IMR-90 (cell line): Measurements from ENCODE around the gene OSBPL1A. TPM values are rescaled to one million over a fixed set of nuclear protein-coding genes. Genes with fewer than 3 reads are reported as not detected.

Experiments
- ATAC-seq: fragments of 200-7000 bp; cut with Tn5 transposase; 2 replicates; pipeline ENCODE4 v1.9.1; 2020; ENCODE audit warnings: low read depth, mild to moderate bottlenecking, moderate library complexity
- BruUV-seq: library from RNA; stranded (reverse); fragments of 400-500 nt; replicated peaks from 2 replicates; lab custom pipeline; 2021; lab: Mats Ljungman, UMichigan
- CTCF ChIA-PET: fragments of 300-600 bp; formaldehyde crosslinking; extraction: SDS; loops from one replicate; lab custom pipeline; 2021; ENCODE audit warnings: antibody characterized with exemption; lab: Yijun Ruan, JAX
- POLR2A ChIA-PET: fragments of 300-600 bp; sonication (Branson Sonifier 250); formaldehyde crosslinking; loops from one replicate; lab custom pipeline; 2022; ENCODE audit warnings: antibody characterized with exemption; ENCODE audit not compliant: unreplicated experiment; lab: Charles Lee
- DNase-seq: peaks from one replicate; pipeline ENCODE4 v3.0.0; 2013
- H2AFZ ChIP-seq: replicated peaks from 2 replicates; pipeline ENCODE3; 2013; ENCODE audit warnings: low read length, mild to moderate bottlenecking; ENCODE audit not compliant: poor library complexity
- H2AK5ac ChIP-seq: 2 replicates; pipeline ENCODE4 v1.6.1; 2013; ENCODE audit warnings: low read depth, low read length, inconsistent platforms
- H2AK9ac ChIP-seq: replicated peaks from 2 replicates; pipeline ENCODE3; 2013; ENCODE audit warnings: mild to moderate bottlenecking, low read depth, low read length, moderate library complexity; ENCODE audit not compliant: poor library complexity
- H2BK120ac ChIP-seq: 2 replicates; pipeline ENCODE4 v1.6.1; 2013; ENCODE audit warnings: low read depth, low read length, inconsistent platforms
- H2BK15ac ChIP-seq: 3 replicates; pipeline ENCODE4 v1.6.1; 2013; ENCODE audit warnings: low read depth, low read length, inconsistent platforms
- H2BK20ac ChIP-seq: 2 replicates; pipeline ENCODE4 v1.6.1; 2013; ENCODE audit warnings: low read depth, mild to moderate bottlenecking, inconsistent platforms, low read length, moderate library complexity
- H2BK5ac ChIP-seq: 2 replicates; pipeline ENCODE4 v1.6.1; 2013; ENCODE audit warnings: mild to moderate bottlenecking, low read depth, low read length, inconsistent platforms; ENCODE audit not compliant: poor library complexity, severe bottlenecking
- H3K14ac ChIP-seq: replicated peaks from 2 replicates; pipeline ENCODE4 v1.6.1; 2013; ENCODE audit warnings: low read depth, low read length, inconsistent platforms
- H3K18ac ChIP-seq: 2 replicates; pipeline ENCODE4 v1.6.1; 2013; ENCODE audit warnings: low read depth, low read length, control low read depth
- H3K23ac ChIP-seq: 2 replicates; pipeline ENCODE4 v1.6.1; 2013; ENCODE audit warnings: low read depth, low read length, inconsistent platforms
- H3K27ac ChIP-seq: 2 replicates; pipeline ENCODE4 v1.5.1; 2013; ENCODE audit warnings: mild to moderate bottlenecking, control low read depth, low read length; ENCODE audit not compliant: insufficient read depth
- H3K27me3 ChIP-seq: 2 replicates; pipeline ENCODE4 v1.6.1; 2013; ENCODE audit warnings: low read length; ENCODE audit not compliant: control insufficient read depth, insufficient read depth
- H3K36me3 ChIP-seq: 2 replicates; pipeline ENCODE4 v1.6.1; 2013; ENCODE audit warnings: low read length, mixed read lengths; ENCODE audit not compliant: control insufficient read depth, insufficient read depth
- H3K4ac ChIP-seq: 2 replicates; pipeline ENCODE4 v1.6.1; 2013; ENCODE audit warnings: low read depth, low read length, inconsistent platforms
- H3K4me1 ChIP-seq: 2 replicates; pipeline ENCODE4 v1.6.1; 2013; ENCODE audit warnings: low read length, mixed read lengths; ENCODE audit not compliant: control insufficient read depth, insufficient read depth
- H3K4me2 ChIP-seq: 2 replicates; pipeline ENCODE4 v1.6.1; 2013; ENCODE audit warnings: low read depth, mild to moderate bottlenecking, control low read depth, low read length, moderate library complexity
- H3K4me3 ChIP-seq: 2 replicates; pipeline ENCODE4 v1.5.1; 2013; ENCODE audit warnings: low read depth, mild to moderate bottlenecking, control low read depth, low read length, moderate library complexity; ENCODE audit not compliant: insufficient read depth
- H3K56ac ChIP-seq: 2 replicates; pipeline ENCODE4 v1.6.1; 2013; ENCODE audit warnings: low read length, inconsistent platforms; ENCODE audit not compliant: insufficient read depth; ENCODE audit errors: extremely low read depth
- H3K79me1 ChIP-seq, 2 experiments: 2 replicates each; pipeline ENCODE4 v1.6.1; 2013; ENCODE audit warnings: low read length in 2 of 2, inconsistent platforms in 1 of 2, low read depth in 1 of 2
- H3K9ac ChIP-seq: 2 replicates; pipeline ENCODE4 v1.6.1; 2013; ENCODE audit warnings: low read depth, low read length, control low read depth
- H3K9me1 ChIP-seq: 2 replicates; pipeline ENCODE4 v1.6.1; 2013; ENCODE audit warnings: low read length, inconsistent platforms; ENCODE audit not compliant: insufficient read depth
- H3K9me3 ChIP-seq: 2 replicates; pipeline ENCODE4 v1.6.1; 2013; ENCODE audit warnings: low read length; ENCODE audit not compliant: control insufficient read depth, insufficient read depth
- H4K20me1 ChIP-seq: 2 replicates; pipeline ENCODE4 v1.6.1; 2013; ENCODE audit warnings: low read length, inconsistent platforms; ENCODE audit not compliant: insufficient read depth
- H4K5ac ChIP-seq: 2 replicates; pipeline ENCODE4 v1.6.1; 2013; ENCODE audit warnings: mild to moderate bottlenecking, low read depth, low read length, control low read depth
- H4K8ac ChIP-seq, 2 experiments: 2 replicates each; pipeline ENCODE4 v1.6.1; 2013; ENCODE audit warnings: low read depth in 2 of 2, low read length in 2 of 2, control low read depth in 1 of 2, inconsistent platforms in 1 of 2
- H4K91ac ChIP-seq: 2 replicates; pipeline ENCODE4 v1.6.1; 2013; ENCODE audit warnings: low read depth, low read length, inconsistent platforms; ENCODE audit not compliant: insufficient read depth
- BHLHE40 ChIP-seq: fragments of 150-350 bp; IDR thresholded peaks from 2 replicates; pipeline ENCODE4 v1.6.1; 2016; ENCODE audit warnings: mild to moderate bottlenecking, low read depth, low read length
- CEBPB ChIP-seq: IDR thresholded peaks from 2 replicates; pipeline ENCODE4 v1.6.1; 2012; ENCODE audit warnings: low read depth, low read length, improper control_type of control experiment
- CHD1 ChIP-seq: IDR thresholded peaks from 2 replicates; pipeline ENCODE4 v1.6.1; 2012; ENCODE audit warnings: low read depth, low read length, improper control_type of control experiment
- FOS ChIP-seq: fragments of 150-350 bp; IDR thresholded peaks from 2 replicates; pipeline ENCODE4 v1.6.1; 2016; ENCODE audit warnings: low read depth, low read length
- MAFK ChIP-seq: IDR thresholded peaks from 2 replicates; pipeline ENCODE4 v1.6.1; 2012; ENCODE audit warnings: low read depth, low read length, improper control_type of control experiment
- MAZ ChIP-seq: IDR thresholded peaks from 2 replicates; pipeline ENCODE4 v1.6.1; 2012; ENCODE audit warnings: low read depth, mild to moderate bottlenecking, low read length, improper control_type of control experiment, moderate library complexity, borderline replicate concordance
- MXI1 ChIP-seq: IDR thresholded peaks from 2 replicates; pipeline ENCODE4 v1.6.1; 2012; ENCODE audit warnings: low read depth, mild to moderate bottlenecking, low read length, moderate library complexity, borderline replicate concordance
- NFE2L2 ChIP-seq: fragments of 150-350 bp; IDR thresholded peaks from 2 replicates; pipeline ENCODE4 v1.6.1; 2016; ENCODE audit warnings: low read depth, mild to moderate bottlenecking, low read length
- POLR2A ChIP-seq: IDR thresholded peaks from 2 replicates; pipeline ENCODE4 v1.6.1; 2012; ENCODE audit warnings: mild to moderate bottlenecking, low read depth, low read length
- RAD21 ChIP-seq: IDR thresholded peaks from 2 replicates; pipeline ENCODE4 v1.6.1; 2012; ENCODE audit warnings: low read length, improper control_type of control experiment
- RCOR1 ChIP-seq: IDR thresholded peaks from 2 replicates; pipeline ENCODE4 v1.6.1; 2012; ENCODE audit warnings: mild to moderate bottlenecking, low read length, improper control_type of control experiment; ENCODE audit not compliant: insufficient replicate concordance
- RFX5 ChIP-seq: IDR thresholded peaks from 2 replicates; pipeline ENCODE4 v1.8.0; 2012; ENCODE audit warnings: low read depth, mild to moderate bottlenecking, low read length, moderate library complexity
- SMC3 ChIP-seq: fragments of 150-350 bp; IDR thresholded peaks from 2 replicates; pipeline ENCODE4 v1.6.1; 2016; ENCODE audit warnings: low read depth, mild to moderate bottlenecking, antibody characterized with exemption, low read length, moderate library complexity
- WGBS, 2 experiments: methylation state at CpG; one replicate each; pipeline versions ENCODE4 v1.1.5 to v1.1.7; 2013; ENCODE audit warnings: missing lambda C conversion rate in 2 of 2; ENCODE audit not compliant: insufficient read length in 1 of 2; ENCODE audit errors: extremely low coverage in 2 of 2; 5-methylcytosine and 5-hydroxymethylcytosine counted together
- dilution Hi-C: fragments of 300-500 bp; cut with HindIII; formaldehyde crosslinking; loops from one replicate; pipeline ENCODE4 v1.14.3; 2018; ENCODE audit warnings: low sequenced_read_pairs; ENCODE audit not compliant: unreplicated experiment
- in situ Hi-C: fragments of 300-500 bp; cut with MboI; formaldehyde crosslinking; loops from 3 replicates; pipeline ENCODE4 v1.14.3; 2019; ENCODE audit warnings: low sequenced_read_pairs, inconsistent platforms, mixed read lengths
- intact Hi-C: fragments of 100-400 bp; cut with micrococcal nuclease; formaldehyde crosslinking; loops from 2 replicates; pipeline ENCODE4 v1.10.0; 2022
- polyA plus RNA-seq, 3 experiments: library from polyadenylated mRNA; depleted of rRNA; stranded (reverse); fragments of >200 nt; gene quantifications; 2 replicates each; pipeline ENCODE4 v1.2.3, GENCODE V29; 2012; ENCODE audit warnings: low replicate concordance in 1 of 3
- total RNA-seq: library from RNA; depleted of rRNA; stranded (reverse); fragments of >200 nt; gene quantifications from 2 replicates; pipeline ENCODE4 v1.2.3, GENCODE V29; 2012
- TF ChIP-seq, protein P1 (sequence below): conservative IDR thresholded peaks from 2 replicates; pipeline ENCODE4 v1.5.1; 2012; ENCODE audit warnings: mild to moderate bottlenecking, low read depth, low read length, improper control_type of control experiment
- TF ChIP-seq, protein P2 (sequence below): fragments of 150-350 bp; IDR thresholded peaks from 2 replicates; pipeline ENCODE4 v1.6.1; 2016; ENCODE audit warnings: low read depth, mild to moderate bottlenecking, low read length, moderate library complexity, borderline replicate concordance
- TF ChIP-seq, protein P3 (sequence below): fragments of 150-350 bp; IDR thresholded peaks from 2 replicates; pipeline ENCODE4 v1.6.1; 2017; ENCODE audit warnings: mild to moderate bottlenecking, antibody characterized with exemption, low read length, low read depth

The OSBPL1A gene
- total and polyA plus RNA-seq, 2 of the 4 experiments (the other 2 are of a cell fraction) = 29.4 to 70.4 TPM

DNA sequence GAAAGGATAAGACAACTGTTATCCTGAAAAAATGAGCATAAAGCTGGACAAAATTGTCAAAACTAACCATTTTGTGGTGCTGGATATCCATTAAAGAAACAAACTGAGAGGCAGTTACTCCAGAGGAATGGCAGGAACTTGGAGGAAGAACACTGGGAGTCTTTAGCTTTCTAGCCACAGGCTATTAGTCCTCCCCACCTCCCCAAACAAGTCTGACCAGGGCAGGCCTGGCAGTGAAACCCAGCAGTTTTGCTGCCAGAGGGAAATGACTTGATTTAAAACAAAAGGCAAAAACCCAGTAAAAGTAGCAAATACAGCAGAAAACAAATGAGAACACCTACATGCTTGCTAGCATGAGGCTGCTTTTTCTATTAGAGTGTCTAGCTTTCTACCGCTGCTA is 34.9 kb downstream of the OSBPL1A start:
- ATAC-seq (peak; percentile 66), DNase-seq (peak; percentile 6)
- Histone ChIP-seq H4K5ac (no peak overlapping the region), H4K20me1 (no peaks in the 10 kb centered on the region), H2AK5ac (no peak overlapping the region), H2BK120ac (no peak overlapping the region), H3K4ac (no peak overlapping the region), H4K8ac (no peak overlapping the region), H2AK9ac (no peak overlapping the region), H3K23ac (no peak overlapping the region), H3K79me1 (no peaks in the 10 kb centered on the region), H3K27me3 (no peaks in the 10 kb centered on the region), H2BK5ac (no peak overlapping the region), H3K36me3 (no peaks in the 10 kb centered on the region; the same call in 1 of the 2 replicates), H3K9ac (no peak overlapping the region), H3K14ac (no peak overlapping the region), H4K91ac (no peak overlapping the region), H2AFZ (no peak overlapping the region), H3K9me1 (no peaks in the 10 kb centered on the region), H3K27ac (no peak overlapping the region), H3K9me3 (no peaks in the 10 kb centered on the region), H3K4me2 (no peak overlapping the region), H2BK15ac (no peak overlapping the region), H2BK20ac (no peak overlapping the region), H3K4me1 (0 out of 2 replicates have a peak, but pooled peaks cover 1% of the 10 kb centered on the region), H3K4me3 (no peak overlapping the region), H3K18ac (no peak overlapping the region), H3K56ac (no peak overlapping the region)
- BruUV-seq = no TSS peak
- intact Hi-C loops = loop anchor here (5.0 kb wide), 1 partner anchor 35 kb away; the partner anchor contains the start of gene OSBPL1A
- dilution Hi-C loops = no loop called here
- TF ChIP-seq CEBPB (no peak), RAD21 (no peak), CHD1 (no peak), SMC3 (no peak), BHLHE40 (no peak), NFE2L2 (no peak), MAFK (no peak), MAZ (no peak), POLR2A (no peak), RCOR1 (no peak), MXI1 (no peak), FOS (no peak), RFX5 (no peak)
- TF ChIP-seq, protein P1, sequence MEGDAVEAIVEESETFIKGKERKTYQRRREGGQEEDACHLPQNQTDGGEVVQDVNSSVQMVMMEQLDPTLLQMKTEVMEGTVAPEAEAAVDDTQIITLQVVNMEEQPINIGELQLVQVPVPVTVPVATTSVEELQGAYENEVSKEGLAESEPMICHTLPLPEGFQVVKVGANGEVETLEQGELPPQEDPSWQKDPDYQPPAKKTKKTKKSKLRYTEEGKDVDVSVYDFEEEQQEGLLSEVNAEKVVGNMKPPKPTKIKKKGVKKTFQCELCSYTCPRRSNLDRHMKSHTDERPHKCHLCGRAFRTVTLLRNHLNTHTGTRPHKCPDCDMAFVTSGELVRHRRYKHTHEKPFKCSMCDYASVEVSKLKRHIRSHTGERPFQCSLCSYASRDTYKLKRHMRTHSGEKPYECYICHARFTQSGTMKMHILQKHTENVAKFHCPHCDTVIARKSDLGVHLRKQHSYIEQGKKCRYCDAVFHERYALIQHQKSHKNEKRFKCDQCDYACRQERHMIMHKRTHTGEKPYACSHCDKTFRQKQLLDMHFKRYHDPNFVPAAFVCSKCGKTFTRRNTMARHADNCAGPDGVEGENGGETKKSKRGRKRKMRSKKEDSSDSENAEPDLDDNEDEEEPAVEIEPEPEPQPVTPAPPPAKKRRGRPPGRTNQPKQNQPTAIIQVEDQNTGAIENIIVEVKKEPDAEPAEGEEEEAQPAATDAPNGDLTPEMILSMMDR = no peak
- TF ChIP-seq, protein P2, sequence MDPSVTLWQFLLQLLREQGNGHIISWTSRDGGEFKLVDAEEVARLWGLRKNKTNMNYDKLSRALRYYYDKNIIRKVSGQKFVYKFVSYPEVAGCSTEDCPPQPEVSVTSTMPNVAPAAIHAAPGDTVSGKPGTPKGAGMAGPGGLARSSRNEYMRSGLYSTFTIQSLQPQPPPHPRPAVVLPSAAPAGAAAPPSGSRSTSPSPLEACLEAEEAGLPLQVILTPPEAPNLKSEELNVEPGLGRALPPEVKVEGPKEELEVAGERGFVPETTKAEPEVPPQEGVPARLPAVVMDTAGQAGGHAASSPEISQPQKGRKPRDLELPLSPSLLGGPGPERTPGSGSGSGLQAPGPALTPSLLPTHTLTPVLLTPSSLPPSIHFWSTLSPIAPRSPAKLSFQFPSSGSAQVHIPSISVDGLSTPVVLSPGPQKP = no peak
- TF ChIP-seq, protein P3, sequence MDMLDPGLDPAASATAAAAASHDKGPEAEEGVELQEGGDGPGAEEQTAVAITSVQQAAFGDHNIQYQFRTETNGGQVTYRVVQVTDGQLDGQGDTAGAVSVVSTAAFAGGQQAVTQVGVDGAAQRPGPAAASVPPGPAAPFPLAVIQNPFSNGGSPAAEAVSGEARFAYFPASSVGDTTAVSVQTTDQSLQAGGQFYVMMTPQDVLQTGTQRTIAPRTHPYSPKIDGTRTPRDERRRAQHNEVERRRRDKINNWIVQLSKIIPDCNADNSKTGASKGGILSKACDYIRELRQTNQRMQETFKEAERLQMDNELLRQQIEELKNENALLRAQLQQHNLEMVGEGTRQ = no peak
- POLR2A ChIA-PET = interaction anchor here (0.6 kb wide), 1 partner anchor 26 kb away, joined by 3 read pairs; no protein-coding TSS in a partner anchor
- in situ Hi-C loops = loop anchor here (10.0 kb wide), 1 partner anchor 362 kb away; no protein-coding TSS in a partner anchor
- WGBS, 2 experiments = no CpG with 5 or more reads among the region's 1 CpG
- CTCF ChIA-PET = interaction anchor here (0.6 kb wide), 2 partner anchors 33 to 82 kb away, joined by 3 read pairs; no protein-coding TSS in a partner anchor
